ENCODE results near the gene ARL15. TPM values are rescaled to one million over a fixed set of nuclear protein-coding genes. Genes with fewer than 3 reads are reported as not detected.

The ARL15 gene
- total RNA-seq, 6 donors from 2014 or later: 6.7 to 36.4 (median 20.7) TPM

DNA sequence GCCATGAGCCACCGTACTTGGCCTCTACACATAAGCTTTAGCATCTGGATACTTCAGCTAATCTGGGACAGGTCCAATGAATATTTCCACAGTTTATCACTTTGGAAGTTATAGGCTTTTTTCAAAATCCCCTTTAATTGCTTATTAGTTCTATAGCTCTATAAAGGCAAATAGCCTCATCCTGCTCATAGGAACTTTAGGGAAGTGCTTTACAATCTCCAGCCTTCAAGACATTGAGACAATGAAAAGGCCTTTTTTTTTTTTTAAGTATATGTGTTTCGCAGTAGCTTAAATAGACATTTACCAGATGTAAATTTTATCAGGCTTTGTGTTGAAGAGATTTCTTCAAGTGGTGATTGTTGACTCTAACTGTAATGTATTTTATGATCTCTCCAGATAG is 224.2 kb downstream of the ARL15 start:
- H3K4me3 ChIP-seq: no peak overlapping the region
- H3K4me1 ChIP-seq: no peaks in the 10 kb centered on the region
- TF ChIP-seq POLR2A (IDR thresholded peaks at IDR 0.05) (no peak), POLR2AphosphoS5 (IDR thresholded peaks at IDR 0.05) (no peak), EP300 (IDR thresholded peaks at IDR 0.05) (no peak)
- TF ChIP-seq, protein P1, sequence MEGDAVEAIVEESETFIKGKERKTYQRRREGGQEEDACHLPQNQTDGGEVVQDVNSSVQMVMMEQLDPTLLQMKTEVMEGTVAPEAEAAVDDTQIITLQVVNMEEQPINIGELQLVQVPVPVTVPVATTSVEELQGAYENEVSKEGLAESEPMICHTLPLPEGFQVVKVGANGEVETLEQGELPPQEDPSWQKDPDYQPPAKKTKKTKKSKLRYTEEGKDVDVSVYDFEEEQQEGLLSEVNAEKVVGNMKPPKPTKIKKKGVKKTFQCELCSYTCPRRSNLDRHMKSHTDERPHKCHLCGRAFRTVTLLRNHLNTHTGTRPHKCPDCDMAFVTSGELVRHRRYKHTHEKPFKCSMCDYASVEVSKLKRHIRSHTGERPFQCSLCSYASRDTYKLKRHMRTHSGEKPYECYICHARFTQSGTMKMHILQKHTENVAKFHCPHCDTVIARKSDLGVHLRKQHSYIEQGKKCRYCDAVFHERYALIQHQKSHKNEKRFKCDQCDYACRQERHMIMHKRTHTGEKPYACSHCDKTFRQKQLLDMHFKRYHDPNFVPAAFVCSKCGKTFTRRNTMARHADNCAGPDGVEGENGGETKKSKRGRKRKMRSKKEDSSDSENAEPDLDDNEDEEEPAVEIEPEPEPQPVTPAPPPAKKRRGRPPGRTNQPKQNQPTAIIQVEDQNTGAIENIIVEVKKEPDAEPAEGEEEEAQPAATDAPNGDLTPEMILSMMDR (IDR thresholded peaks at IDR 0.05): no peak
- H3K27me3 ChIP-seq: no peaks in the 10 kb centered on the region
- no peaks in the 10 kb centered on the region for H3K36me3 ChIP-seq
- WGBS, 2 donors: 100% methylated on average over 2 of the region's 2 CpGs
- DNase-seq (no peak), ATAC-seq (ENCODE audit: low FRiP score in 2 of 2) (no peak)
- no peaks in the 10 kb centered on the region for H3K9me3 ChIP-seq
- no peak overlapping the region for H3K27ac ChIP-seq

DNA sequence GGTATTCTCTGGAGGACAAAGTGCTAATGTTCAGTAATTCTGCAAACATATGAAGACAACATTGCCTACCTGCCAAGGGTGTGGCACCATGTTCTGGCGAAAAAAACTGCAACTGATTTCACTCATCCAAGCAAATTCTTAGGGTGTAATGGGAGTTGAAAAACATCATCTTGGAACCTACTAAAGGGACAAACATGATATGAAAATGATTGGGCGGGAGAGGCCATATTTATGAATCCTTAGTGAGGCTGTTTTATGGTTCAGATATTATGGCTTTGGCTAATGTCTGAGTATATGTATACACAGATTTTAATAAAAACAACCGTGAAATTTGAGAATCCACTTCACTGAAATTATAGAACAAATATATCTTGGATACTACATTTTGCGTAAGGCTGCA is 225.7 kb downstream of the ARL15 start:
- Histone ChIP-seq H3K4me1 (no peaks in the 10 kb centered on the region), H3K36me3 (no peaks in the 10 kb centered on the region), H3K4me3 (no peak overlapping the region), H3K27me3 (no peaks in the 10 kb centered on the region), H3K9me3 (no peaks in the 10 kb centered on the region), H3K27ac (no peak overlapping the region)
- ATAC-seq (ENCODE audit: low FRiP score in 2 of 2): no peak
- TF ChIP-seq EP300 (IDR thresholded peaks at IDR 0.05): no peak
- TF ChIP-seq POLR2A (IDR thresholded peaks at IDR 0.05): no peak
- TF ChIP-seq, protein P1 (IDR thresholded peaks at IDR 0.05): no peak
- TF ChIP-seq POLR2AphosphoS5 (IDR thresholded peaks at IDR 0.05): no peak
- DNase-seq: no peak
- WGBS, 2 donors: 97 to 98% methylated on average over 4 of the region's 4 CpGs

GRCh38 chr5:54083851-54084250 is 226.5 kb downstream of the ARL15 start:
- H3K4me3 ChIP-seq: no peak overlapping the region
- TF ChIP-seq, protein P1 (IDR thresholded peaks at IDR 0.05): no peak
- no peak for TF ChIP-seq POLR2A (IDR thresholded peaks at IDR 0.05)
- TF ChIP-seq POLR2AphosphoS5 (IDR thresholded peaks at IDR 0.05): no peak
- no peak for TF ChIP-seq EP300 (IDR thresholded peaks at IDR 0.05)
- no peak for ATAC-seq (ENCODE audit: low FRiP score in 2 of 2)
- H3K27me3 ChIP-seq: no peaks in the 10 kb centered on the region
- H3K4me1 ChIP-seq: no peaks in the 10 kb centered on the region
- 56 to 59% methylated on average over 3 of the region's 3 CpGs for WGBS, 2 donors
- DNase-seq: no peak
- no peaks in the 10 kb centered on the region for H3K9me3 ChIP-seq
- H3K36me3 ChIP-seq: no peaks in the 10 kb centered on the region
- no peak overlapping the region for H3K27ac ChIP-seq

- Histone ChIP-seq H3K27me3 (no peaks in the 10 kb centered on the region), H3K27ac (no peak overlapping the region), H3K4me1 (no peaks in the 10 kb centered on the region), H3K36me3 (no peaks in the 10 kb centered on the region), H3K4me3 (no peak overlapping the region), H3K9me3 (no peaks in the 10 kb centered on the region)
- DNase-seq: no peak
- TF ChIP-seq, protein P1 (IDR thresholded peaks at IDR 0.05): no peak
- no peak for TF ChIP-seq POLR2AphosphoS5 (IDR thresholded peaks at IDR 0.05)
- no peak for TF ChIP-seq POLR2A (IDR thresholded peaks at IDR 0.05)
- no peak for TF ChIP-seq EP300 (IDR thresholded peaks at IDR 0.05)
- ATAC-seq (ENCODE audit: low FRiP score in 2 of 2): no peak
- WGBS, 2 donors: 95 to 100% methylated on average over 1 of the region's 1 CpG
Observed at GRCh38 chr5:54083245-54083644, 227.1 kb downstream of the ARL15 start.

DNA sequence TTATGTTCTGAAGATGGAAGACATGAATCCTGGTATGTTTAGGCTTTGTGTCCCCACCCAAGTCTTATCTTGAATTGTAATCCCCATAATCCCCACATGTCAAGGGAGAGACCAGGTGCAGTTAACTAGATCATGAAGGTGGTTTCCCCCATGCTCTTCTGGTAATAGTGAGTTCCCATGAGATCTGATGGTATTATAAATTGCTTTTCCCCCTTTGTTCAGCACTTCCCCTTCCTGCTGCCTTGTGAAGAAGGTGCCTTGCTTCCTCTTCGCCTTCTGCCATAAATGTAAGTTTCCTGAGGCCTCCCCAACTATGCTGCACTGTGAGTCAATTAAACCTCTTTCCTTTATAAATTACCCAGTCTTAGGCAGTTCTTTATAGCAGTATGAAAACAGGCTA is 229.0 kb downstream of the ARL15 start:
- Histone ChIP-seq H3K4me1 (no peaks in the 10 kb centered on the region), H3K36me3 (no peaks in the 10 kb centered on the region), H3K9me3 (no peaks in the 10 kb centered on the region), H3K4me3 (no peak overlapping the region), H3K27me3 (no peaks in the 10 kb centered on the region), H3K27ac (no peak overlapping the region)
- 96 to 100% methylated on average over 1 of the region's 1 CpG for WGBS, 2 donors
- ATAC-seq (ENCODE audit: low FRiP score in 2 of 2) (no peak), DNase-seq (no peak)
- no peak for TF ChIP-seq POLR2A (IDR thresholded peaks at IDR 0.05)
- TF ChIP-seq, protein P1 (IDR thresholded peaks at IDR 0.05): no peak
- TF ChIP-seq EP300 (IDR thresholded peaks at IDR 0.05): no peak

Measured in upper lobe of left lung (tissue), 6 donors.